G401.6 (cell line): ENCODE data around the gene ARID4B.
A peak's percentile ranks its signal among the peaks of the same experiment; 100 is the strongest.
"Not testable (repeated sequence)": the region's sequence is repeated elsewhere in the genome, so short reads cannot be mapped to it uniquely, and the experiment has no call there.

ENCODE experiments used
- FAIRE-seq: peaks from 2 replicates; lab custom pipeline; 2012; peaks lifted over from hg19 to GRCh38; lab: Jason Lieb, UNC

Gene ARID4B

DNA sequence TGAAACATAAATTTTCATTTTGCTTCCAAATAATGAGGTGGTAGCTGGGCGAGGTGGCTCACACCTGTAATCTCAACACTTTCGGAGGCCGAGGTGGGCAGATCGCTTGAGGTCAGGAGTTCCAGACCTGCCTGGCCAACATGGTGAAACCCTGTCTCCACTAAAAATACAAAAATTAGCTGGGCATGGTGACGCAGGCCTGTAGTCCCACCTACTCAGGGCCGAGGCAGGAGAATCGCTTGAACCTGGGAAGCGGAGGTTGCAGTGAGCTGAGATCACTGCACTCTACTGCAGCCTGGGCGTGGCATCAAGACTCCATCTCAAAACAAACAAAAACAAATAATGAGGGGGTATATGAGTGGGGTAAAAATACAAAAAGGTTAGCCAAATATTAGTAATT lies 168.0 kb downstream of the ARID4B start:
- FAIRE-seq, result not testable (repeated sequence)

DNA sequence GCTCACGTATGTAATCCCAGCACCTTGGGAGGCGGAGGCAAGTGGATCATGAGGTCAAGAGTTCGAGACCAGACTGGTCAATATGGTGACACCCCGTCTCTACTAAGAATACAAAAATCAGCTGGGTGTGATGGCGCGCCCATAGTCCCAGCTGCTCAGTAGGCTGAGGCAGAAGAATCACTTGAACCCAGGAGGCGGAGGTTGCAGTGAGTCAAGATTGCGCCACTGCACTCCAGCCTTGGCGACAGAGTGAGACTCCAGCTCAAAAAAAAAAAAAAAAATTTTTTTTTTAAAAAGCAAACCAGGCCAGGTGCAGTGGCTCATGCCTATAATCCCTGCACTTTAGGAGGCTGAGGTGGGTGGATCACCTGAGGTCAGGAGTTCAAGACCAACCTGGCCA lies 168.7 kb downstream of the ARID4B start:
- FAIRE-seq, result not testable (repeated sequence)

DNA sequence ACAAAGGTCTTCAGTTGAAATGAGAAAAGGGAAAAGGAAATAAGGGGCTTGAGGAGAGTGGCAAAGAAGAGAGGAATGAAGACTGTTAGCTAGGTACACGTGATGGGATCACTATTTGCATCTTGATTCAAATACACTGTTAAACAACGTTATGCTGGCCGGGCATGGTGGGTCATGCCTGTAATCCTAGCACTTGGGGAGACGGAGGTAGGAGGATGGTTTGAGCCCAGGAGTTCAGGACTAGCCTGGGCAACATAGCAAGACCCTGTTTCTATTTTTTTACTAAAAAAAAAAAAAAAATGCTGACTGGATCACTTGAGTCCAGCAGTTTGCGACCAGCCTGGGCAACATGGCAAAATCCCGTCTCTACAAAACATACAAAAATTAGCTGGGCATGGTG lies 169.3 kb downstream of the ARID4B start:
- FAIRE-seq, result no peak

DNA sequence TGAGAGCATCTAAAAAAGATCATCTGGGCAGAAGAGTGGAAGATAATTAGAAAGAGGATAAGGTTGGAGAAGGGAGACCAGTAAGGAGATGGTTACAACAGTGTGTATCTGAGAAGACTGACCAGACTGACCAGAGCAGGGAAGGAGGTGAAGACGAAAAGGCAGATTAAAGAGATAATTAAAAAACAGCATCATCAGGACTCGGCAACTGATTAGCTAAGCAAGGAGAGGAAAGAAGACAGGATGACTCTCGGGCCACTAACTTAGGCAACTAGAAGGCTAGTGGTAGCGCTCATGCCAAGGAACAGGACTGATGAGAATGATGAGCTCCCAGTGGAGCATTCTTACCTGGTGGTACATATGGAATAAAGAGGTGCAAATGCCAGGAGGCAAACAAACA lies 170.8 kb downstream of the ARID4B start:
- FAIRE-seq, result no peak

DNA sequence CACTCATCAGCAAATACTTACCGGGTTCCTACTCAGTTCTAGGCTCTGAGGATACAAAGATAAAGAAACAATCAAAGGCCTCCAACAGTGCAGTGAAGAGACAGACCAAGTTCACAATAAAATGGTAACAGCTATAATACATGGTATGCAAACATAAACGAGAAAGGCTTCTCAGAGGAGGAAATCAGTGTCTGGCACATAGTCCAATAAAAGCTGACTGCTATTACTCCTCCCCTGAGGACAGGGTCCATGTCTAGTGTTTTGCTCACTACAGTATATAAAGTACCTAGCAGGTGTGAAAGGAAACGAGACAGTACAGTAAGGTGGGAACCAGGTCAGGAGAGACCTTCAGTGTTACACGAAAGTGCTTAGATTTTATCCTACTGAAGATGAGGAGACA lies 171.2 kb downstream of the ARID4B start:
- no peak for FAIRE-seq

DNA sequence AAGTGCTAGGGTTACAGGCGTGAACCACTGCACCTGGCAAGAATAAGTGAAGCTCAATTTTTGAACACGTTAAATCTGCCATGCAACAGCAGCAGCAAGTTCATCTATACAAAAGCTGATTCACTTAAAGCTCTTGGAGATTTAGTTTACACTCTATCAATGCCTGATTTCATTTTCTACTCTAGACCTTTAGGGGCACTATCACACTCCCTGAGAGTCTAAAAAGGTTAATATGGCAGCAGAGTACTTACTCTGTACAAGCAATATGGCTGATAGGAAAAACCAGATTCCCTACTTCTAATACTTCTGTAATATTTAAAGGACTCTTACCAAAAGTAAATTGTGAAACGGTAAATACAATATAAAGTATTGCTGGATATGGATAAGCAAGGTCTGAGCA lies 171.7 kb downstream of the ARID4B start:
- no peak for FAIRE-seq

DNA sequence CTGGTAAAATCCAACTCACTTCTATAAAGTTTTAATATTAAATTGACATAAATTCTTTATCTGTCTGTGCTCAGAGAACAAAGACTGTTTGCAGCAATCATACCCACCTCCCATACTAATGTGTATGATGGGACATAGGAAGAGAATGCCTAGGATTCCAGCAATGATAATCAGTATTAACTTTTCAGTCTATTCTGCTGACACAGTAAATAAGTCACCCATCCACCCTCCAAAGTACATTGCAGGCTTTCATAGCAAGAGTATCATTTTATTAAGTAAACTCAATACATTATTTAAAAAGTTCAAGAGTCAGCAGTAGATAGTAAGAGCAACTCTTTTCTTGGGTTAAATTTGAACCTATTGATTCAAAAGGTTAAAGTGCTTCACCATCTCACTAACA lies 175.7 kb downstream of the ARID4B start:
- no peak for FAIRE-seq

DNA sequence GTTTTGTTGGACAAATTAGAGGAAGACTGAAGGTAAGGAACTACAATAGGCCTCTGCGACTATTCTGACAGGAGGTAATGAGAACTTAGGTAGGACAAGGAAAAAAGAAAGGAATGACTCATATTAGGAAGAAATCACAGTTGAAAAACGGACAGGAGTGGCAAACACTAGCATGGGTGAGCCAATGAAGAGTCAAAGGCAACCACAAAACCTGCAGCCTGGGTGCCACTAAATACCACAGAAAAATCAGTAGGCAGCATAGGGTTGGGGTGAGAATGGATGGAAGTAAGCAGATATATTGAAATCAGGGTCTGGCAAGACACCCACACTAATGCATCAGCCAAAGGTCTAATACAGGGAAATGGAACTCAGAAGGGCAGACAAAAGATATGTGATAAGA lies 176.9 kb downstream of the ARID4B start:
- no peak for FAIRE-seq

DNA sequence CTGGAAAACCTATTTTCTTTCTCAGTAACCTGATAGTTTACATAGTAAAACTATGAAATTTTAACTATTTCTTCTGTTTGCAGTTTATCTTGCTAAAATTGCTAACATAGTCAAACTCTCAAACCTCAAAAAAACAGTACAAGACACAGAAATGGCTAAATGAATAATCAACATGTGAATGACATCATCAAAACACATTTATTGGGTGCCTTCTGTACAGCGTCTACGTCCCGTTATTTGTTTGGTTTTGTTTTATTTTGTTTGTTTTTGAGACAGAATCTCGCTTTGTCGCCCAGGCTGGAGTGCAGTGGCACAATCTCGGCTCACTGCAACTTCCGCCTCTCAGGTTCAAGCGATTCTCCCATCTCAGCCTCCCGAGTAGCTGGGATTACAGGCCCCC lies 178.2 kb downstream of the ARID4B start:
- FAIRE-seq, result no peak

DNA sequence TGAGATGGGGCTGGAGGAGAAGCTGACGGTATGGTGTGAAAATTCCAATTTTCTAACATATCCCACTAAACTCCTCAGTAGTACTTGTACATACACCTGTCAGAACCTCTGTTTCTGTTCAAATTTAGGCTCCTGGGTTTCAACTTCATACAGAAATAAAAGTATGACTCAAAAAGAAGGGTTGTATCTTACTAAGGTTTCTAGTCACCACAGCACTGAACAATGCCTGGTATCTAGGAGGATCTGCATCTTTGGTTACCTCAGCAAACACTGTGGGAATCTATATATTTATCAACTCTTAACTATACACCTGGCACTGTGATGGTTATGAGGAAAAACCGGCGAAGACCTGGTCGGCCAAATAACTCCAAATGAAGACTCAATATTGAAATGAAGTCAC lies 180.7 kb downstream of the ARID4B start:
- no peak for FAIRE-seq

DNA sequence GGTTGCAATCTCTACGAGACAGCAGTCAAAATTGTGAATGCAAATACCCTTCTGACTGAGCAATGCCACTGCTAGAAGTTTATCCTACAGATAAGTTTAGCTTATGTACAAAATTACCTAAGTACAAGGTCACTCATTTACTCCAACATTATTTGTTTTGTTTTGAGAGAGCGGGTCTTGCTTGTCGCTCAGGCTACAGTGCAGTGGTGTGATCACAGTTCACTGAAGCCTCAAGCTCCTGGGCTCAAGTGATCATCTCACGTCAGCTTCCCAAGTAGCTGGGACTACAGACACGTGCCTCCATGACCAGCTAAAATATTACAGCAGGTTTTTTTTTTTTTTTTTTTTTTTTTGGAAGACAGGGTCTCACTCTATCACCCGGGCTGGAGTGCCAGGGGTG lies 182.3 kb downstream of the ARID4B start:
- no peak for FAIRE-seq

DNA sequence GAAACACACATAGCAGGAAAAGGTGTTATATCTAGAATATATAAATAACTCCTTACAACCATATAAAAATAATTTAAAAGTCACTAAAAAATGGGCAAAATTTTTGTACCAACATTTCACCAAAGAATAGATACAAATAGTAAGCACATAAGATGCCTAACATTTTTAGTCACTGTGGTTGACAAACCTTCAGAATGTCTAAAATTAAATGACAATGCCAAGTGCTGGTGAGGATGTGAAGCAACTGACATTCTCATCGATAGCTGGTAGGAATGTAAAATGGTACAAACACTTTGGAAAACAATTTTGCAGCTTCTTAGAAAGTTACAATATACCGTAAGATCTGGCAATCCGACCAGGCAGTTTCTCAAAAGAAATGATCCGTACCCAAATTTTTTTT lies 185.0 kb downstream of the ARID4B start:
- FAIRE-seq, result no peak

DNA sequence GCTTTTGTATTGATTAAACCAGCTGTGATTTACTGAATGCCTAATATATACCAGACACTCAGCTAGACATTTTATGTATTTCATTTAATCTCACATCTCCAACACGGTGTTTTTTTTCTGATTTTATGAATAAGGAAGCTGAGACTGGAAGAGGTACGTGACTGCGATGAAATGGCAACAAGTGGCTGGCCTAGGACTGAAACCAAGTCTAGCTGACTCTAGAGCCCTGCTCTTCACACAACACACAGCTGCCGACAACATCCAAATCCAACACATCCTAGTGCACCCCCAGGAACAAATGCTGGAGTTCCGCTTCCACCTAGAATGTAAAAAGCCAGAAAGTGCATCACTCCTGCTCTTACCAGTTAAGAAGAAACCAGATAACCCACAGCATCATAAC lies 188.7 kb downstream of the ARID4B start:
- no peak for FAIRE-seq

DNA sequence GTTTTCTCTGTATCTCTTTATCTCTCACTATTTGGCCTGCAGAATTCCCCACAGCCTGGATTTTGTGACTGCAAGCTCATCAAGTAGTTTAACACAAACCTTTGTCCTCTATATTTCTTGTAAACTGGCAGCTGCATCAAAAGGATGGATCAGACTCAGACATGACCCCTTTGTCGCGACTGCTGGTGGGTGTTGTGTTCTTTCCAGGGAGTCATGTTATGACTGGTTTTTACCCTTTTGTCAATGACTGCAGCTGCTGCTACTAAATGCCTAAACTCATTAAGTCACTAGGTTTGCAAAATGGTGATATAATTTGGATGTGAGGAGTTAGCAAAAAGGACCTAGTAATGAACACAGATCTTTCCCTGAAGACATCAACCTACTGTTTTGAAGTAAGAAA lies 189.2 kb downstream of the ARID4B start:
- no peak for FAIRE-seq

DNA sequence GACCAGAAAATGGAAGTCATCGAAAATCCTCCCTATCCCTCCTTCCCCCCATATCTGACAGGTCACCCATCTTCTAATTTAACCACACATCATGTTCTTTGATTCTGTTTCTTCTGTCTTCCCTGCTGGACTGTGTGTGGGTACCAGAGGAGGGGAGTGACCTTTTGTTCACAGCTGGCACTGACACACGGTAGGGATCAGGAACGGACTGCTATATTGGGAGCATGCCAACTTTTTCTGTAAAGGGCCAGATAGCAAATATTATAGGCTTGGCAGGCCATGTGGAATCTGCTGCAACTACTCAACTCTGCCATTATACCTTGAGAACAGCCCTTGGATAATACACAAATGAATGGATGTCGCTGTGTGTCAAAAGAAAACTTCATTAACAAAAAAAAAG lies 191.9 kb downstream of the ARID4B start:
- no peak for FAIRE-seq

DNA sequence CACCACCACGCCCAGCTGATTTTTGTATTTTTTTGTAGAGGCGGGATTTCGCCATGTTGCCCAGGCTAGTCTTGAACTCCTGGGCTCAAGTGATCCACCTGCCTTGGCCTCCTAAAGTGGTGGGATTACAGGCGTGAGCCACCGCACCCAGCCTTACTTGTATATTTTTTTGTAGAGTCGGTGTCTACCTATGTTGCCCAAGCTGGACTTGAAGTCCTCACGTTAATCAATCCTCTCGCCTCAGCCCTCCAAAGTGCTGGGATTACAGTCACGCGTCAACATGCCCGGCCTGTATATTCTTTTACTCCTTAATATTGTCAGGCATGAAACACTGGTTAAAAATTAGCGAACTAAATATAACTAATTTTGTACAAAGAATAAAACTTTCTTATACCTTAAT lies 193.8 kb downstream of the ARID4B start:
- FAIRE-seq, result no peak

DNA sequence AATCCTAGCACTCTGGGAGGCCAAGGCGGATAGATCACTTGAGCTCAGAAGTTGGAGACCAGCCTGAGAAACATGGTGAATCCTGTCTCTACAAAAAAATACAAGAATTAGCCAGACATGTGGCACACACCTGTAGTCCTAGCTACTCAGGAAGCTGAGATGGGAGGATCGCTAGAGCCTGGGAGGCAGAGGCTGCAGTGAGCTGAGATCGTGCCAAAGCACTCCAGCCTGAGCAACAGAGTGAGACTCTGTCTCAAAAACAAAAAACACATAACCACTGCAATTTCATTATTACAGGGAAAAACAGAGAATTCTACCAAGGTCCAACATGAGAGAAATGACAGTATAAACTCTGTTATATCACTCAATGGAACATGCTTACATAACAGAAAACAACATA lies 194.9 kb downstream of the ARID4B start:
- FAIRE-seq, result no peak

DNA sequence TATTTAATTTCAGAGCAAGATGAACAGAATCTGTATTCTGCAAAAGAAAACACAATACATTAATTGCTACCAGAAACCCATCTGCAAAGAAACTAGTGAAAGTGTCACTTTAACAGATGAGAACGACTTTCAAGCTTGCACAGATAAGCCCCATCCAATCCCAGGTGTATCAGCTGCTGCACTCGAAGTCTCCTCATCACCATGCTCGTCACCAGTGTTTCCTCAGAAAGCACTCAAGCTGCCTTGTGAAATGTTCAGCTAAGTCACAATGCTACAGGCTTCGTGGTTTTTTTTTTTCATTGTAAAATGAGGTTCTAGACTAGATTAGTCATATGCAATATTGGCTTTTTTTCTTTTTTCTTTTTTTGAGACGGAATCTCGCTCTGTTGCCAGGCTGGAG lies 196.0 kb downstream of the ARID4B start:
- no peak for FAIRE-seq

DNA sequence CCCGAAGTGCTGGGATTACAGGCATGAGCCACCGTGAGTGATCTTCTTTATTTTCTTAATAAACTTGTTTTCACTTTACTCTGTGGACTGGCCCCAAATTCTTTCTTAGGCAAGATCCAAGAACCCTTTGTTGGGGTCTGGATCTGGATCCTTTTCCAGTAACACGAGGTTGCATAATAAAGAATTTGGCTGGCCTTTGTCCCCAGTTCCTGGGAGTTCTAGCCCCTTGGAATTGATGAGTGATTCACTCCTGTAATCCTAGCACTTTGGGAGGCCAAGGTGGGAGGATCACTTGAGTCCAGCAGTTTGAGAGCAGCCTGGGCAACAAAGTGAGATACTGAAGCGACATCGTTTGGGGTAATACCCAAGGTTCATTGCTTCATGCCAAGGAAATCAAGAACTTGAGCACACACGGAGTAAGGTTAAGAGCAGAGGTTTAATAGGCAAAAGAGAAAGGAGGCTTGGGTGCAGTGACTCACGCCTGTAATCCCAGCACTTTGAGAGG lies 197.2 kb downstream of the ARID4B start:
- no peak for FAIRE-seq

DNA sequence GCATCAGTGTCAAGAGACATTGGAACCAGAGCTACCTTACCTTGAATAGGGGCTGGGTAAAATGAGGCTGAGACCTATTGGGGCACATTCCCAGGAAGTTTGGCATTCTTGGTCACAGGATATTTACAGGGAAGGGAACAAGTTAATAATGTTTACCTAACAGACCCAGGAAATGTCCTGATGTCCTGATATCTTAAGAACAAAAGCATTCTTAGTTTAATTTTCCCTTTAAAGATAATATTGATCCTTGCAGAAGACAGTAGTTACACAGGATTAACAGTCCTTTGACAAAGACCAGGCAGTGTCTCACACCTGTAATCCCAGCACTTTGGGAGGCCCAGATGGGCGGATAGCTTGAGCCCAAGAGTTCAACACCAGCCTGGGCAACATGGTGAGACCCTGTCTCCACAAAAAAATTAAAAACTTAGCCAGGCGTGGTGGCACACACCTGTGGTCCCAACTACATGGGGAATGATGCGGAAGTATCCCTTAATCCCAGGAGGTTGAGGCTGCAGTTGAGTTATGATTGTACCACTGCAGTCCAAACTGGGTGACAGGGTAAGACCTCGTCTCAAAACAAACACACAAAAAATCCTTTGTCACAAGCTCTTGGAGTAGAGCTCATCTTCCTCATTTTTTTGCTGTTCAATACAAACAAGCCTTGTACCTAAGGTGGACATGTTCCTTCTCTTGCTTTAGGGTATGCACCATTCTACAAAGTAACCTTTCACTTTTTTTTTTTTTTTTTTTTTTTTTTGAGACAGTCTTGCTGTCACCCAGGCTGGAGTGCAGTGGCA lies 198.0 kb downstream of the ARID4B start:
- FAIRE-seq, result no peak

DNA sequence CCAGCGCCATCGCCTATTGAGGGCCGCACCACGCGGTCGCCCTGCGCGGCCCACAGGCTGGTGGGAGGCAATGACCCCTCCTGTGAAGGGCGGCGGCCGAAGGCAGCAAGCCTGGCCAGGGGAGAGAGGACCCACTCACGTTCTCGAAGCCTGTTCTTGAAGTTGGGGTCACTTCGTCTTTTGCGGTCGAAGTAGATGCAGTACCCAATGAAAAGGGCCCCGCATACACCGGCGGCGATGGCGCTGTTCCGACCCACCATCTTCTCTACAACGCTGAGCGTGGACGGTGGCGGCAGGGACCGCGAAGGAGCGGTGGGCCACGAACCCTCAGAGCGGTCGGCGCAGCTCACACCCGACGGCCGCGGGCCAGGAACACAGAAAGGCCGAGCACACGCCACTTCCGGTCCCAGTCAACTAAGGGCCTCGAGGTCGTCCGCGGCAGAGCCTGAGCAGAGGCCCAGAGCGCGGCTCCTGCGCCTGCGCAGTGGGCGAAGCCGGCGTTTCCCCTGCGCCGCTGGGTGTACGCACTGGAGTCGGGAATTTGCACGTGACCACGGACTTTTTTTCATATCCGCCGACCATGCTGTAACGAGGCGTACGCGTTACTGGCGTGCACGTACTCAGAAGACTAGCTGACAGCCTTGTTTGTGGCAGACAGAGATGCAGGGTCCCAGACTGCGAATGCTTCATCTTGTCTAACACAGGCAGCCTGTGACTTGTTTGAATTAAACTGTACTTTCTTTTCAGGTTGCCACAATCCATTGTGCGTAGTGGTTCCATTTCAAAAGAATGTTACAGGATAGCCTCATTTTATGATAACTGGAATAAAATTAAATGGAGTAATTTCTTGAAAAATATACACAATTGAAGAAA lies 199.3 kb downstream of the ARID4B start, which contains the start of gene TOMM20:
Gene TOMM20 (minus strand): TSS at position 382 of the 873 bp plus-strand sequence. CDS start 122 bp downstream, at position 260.
- peak; percentile 86 for FAIRE-seq

DNA sequence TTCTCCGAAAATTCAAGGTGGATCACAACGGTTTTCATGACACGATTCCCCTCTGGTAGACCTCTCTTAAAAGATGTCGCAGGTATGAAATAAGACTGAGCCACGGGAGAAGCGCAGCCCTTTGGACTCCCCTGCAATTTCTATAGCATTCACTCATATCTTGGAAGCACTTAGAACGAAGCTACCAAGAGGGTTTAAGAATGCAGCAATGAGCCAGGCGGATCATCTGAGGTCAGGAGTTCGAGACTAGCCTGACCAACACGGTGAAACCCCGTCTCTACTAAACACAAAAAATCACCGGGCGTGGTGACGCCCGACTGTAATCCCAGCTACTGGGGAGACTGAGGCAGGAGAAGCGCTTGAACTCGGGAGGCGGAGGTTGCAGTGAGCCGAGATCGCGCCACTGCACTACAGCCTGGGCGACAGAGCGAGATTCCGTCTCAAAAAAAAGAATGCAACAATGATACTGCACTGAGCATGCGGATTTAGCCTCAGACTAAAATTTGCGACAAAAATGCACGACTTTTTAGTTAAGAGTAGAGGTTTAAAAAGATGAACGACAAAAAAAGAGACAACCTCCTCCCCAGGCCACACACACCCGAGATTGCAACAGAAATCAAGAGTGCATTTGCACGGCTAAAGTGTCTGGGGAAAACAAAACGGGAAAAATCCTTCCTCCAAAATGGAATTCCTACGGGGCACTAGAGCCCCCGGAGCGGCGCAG lies 200.1 kb downstream of the ARID4B start:
- FAIRE-seq, result no peak

DNA sequence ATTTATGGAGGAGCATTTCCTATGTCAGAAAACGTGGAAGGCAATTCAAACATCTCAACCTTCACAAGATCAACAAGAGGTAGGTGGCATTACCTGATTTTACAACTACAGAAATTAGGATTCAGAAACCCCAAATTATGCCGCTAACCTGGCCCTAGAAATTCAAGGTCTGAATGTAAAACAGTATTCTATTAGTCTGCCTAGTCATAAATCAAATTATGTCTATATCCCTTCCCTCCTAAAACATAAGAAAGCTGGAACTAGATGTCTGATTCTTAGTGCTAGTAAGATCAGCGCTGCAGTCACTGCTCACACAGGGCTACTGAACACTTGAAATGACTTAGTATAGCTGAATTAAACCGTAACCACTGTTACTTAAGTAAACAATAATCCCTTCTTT lies 200.8 kb downstream of the ARID4B start:
- FAIRE-seq, result no peak
